BJ (cell line): ENCODE data around the gene TRPM2. TPM values are rescaled to one million over a fixed set of nuclear protein-coding genes. Genes with fewer than 3 reads are reported as not detected.

Experiments
- CTCF ChIA-PET: fragments of 350-600 bp; formaldehyde crosslinking; extraction: SDS; loops from one replicate; lab custom pipeline; 2021; ENCODE audit warnings: antibody characterized with exemption, inconsistent platforms; lab: Yijun Ruan, JAX
- POLR2A ChIA-PET: fragments of 300-600 bp; sonication (Branson Sonifier 250); formaldehyde crosslinking; extraction: SDS; loops from one replicate; lab custom pipeline; 2021; ENCODE audit warnings: antibody characterized with exemption; lab: Charles Lee
- DNase-seq: peaks from one replicate; pipeline ENCODE4 v3.0.0-alpha.2; 2011; ENCODE audit warnings: low read depth
- H3K27me3 ChIP-seq: 2 replicates; pipeline ENCODE4 v1.6.0; 2011; ENCODE audit warnings: low read length; ENCODE audit not compliant: control insufficient read depth, insufficient read depth
- H3K36me3 ChIP-seq: 2 replicates; pipeline ENCODE4 v1.5.1; 2011; ENCODE audit warnings: low read length; ENCODE audit not compliant: control insufficient read depth, insufficient read depth
- H3K4me3 ChIP-seq: 2 replicates; pipeline ENCODE4 v1.5.1; 2011; ENCODE audit warnings: low read depth, mild to moderate bottlenecking, control low read depth, low read length
- CTCF ChIP-seq: IDR thresholded peaks from 2 replicates; pipeline ENCODE4 v1.5.1; 2011; ENCODE audit warnings: low read depth, mild to moderate bottlenecking, control low read depth, inconsistent platforms, low read length, moderate library complexity; ENCODE audit not compliant: insufficient read depth
- polyA plus RNA-seq: library from polyadenylated mRNA; depleted of rRNA; stranded (reverse); fragments of >200 nt; gene quantifications from 2 replicates; pipeline ENCODE4 v1.2.3, GENCODE V29; 2011

The TRPM2 gene
- polyA plus RNA-seq, 1 experiment: not detected

GRCh38 chr21:44462834-44463200 lies 109.4 kb downstream of the TRPM2 start:
- CTCF ChIA-PET: no interaction called here
- DNase-seq: no peak
- no peaks in the 10 kb centered on the region for H3K36me3 ChIP-seq
- no peak for TF ChIP-seq CTCF
- H3K27me3 ChIP-seq: no peaks in the 10 kb centered on the region
- POLR2A ChIA-PET: no interaction called here
- H3K4me3 ChIP-seq: no peak overlapping the region

DNA sequence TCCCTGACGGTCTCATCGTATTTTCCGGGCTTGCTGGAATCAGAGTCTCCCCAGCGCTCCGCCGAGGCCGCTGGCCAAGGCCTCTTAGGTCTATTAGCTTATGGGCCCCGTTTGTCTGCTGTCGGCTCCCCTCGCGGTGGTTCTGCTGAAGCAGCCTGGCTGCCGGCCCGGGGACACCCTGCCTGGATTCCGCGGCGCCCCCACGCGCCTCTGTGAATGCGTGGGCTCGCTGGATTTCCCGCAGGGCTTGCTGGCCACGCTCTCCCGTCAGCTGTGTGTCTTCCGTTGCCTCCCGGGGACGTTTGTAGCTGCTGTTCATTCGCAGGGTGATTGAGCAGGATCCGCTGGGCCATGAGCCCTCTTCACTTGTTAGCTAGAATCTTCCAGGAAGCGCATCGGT lies 110.3 kb downstream of the TRPM2 start:
- DNase-seq: no peak
- CTCF ChIA-PET: interaction anchor here (0.8 kb wide), 2 partner anchors 8 to 16 kb away, joined by 3 read pairs; no protein-coding TSS in a partner anchor

DNA sequence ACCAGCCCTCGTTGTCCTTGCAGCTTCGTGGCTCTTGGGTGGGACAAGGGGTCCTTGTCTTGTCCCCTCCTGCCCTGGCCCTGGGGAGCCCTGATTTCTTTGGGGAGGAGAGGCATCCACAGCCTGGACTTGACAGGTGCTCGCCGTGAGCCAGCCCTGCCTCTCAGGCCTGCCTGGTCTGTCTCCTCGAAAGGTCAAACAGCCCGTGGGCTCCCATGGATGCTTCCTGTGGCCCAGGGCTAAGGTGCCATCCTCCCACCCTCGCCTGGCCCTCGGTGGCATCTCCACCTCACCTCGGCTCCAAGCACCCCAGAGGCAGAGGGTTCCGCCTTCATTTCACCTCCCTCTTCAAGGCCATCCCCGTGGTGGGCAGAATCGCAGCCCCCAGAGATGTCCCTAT lies 110.9 kb downstream of the TRPM2 start:
- ChIA-PET CTCF (interaction anchor here (0.8 kb wide), 1 partner anchor 8 kb away, joined by 3 read pairs; no protein-coding TSS in a partner anchor), POLR2A (no interaction called here)
- Histone ChIP-seq H3K4me3 (no peak overlapping the region), H3K27me3 (no peaks in the 10 kb centered on the region), H3K36me3 (no peaks in the 10 kb centered on the region)
- DNase-seq: no peak
- TF ChIP-seq CTCF: no peak

More for the DNA sequence above, 110.3 kb downstream of the TRPM2 start:
- TF ChIP-seq CTCF: no peak
- Histone ChIP-seq H3K36me3 (no peaks in the 10 kb centered on the region), H3K4me3 (no peak overlapping the region), H3K27me3 (no peaks in the 10 kb centered on the region)
- POLR2A ChIA-PET: no interaction called here

DNA sequence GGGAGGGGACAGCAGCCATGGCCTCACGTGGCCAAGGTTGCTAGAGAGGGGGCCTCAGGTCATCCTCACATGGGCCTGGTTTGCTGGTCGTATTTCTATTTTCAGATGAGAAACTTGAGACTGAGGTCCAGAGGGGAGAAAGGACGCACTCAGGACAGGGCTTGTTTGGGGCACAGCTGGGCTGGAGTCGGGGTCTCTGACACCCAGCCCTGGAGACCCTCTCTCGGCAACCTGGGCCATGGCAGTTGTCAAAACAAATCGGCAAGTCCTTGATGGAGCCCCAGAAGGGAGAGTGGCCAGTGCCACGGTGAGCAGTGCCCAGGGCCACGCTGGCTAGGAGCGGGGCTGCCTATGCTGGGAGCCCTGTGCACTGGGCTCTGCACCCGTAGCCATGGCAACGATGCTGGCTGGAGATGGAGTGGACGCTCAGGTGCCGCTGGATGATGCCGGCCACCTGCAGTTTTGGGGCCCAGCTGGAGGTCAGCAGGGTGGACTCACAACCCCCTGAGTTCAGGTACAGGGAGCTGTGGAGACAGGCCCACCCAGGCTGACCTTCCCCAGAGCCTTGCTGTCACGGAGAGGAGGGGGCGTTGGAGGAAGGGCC lies 113.0 kb downstream of the TRPM2 start:
- no peak overlapping the region for H3K4me3 ChIP-seq

More for the DNA sequence above, 113.0 kb downstream of the TRPM2 start:
- ChIA-PET CTCF (no interaction called here), POLR2A (no interaction called here)
- H3K36me3 ChIP-seq: no peaks in the 10 kb centered on the region
- no peaks in the 10 kb centered on the region for H3K27me3 ChIP-seq
- DNase-seq: no peak
- no peak for TF ChIP-seq CTCF
